H9 (cell line): ENCODE results near the gene CCR1. TPM values are rescaled to one million over a fixed set of nuclear protein-coding genes. Genes with fewer than 3 reads are reported as not detected.

Experiments used
- DNase-seq: peaks from one replicate; pipeline ENCODE4 v3.0.0-alpha.2; 2017
- H2AFZ ChIP-seq: one replicate; pipeline ENCODE4 v1.6.1; 2013; ENCODE audit warnings: mild to moderate bottlenecking, low read length, control low read depth, moderate library complexity
- H2AK5ac ChIP-seq: 2 replicates; pipeline ENCODE4 v1.6.1; 2013; ENCODE audit warnings: low read length, control low read depth, mixed read lengths; ENCODE audit not compliant: insufficient read length
- H2BK120ac ChIP-seq: one replicate; pipeline ENCODE4 v1.6.1; 2013; ENCODE audit warnings: low read depth, mild to moderate bottlenecking, low read length, control low read depth, inconsistent platforms; ENCODE audit not compliant: poor library complexity, severe bottlenecking
- H2BK12ac ChIP-seq: 2 replicates; pipeline ENCODE4 v1.6.1; 2013; ENCODE audit warnings: low read length, control low read depth, mixed read lengths, low read depth; ENCODE audit not compliant: insufficient read length
- H2BK15ac ChIP-seq: 2 replicates; pipeline ENCODE4 v1.6.1; 2013; ENCODE audit warnings: low read depth, low read length, control low read depth
- H2BK20ac ChIP-seq: one replicate; pipeline ENCODE4 v1.6.1; 2013; ENCODE audit warnings: low read depth, mild to moderate bottlenecking, low read length, control low read depth, inconsistent platforms; ENCODE audit not compliant: poor library complexity, severe bottlenecking
- H2BK5ac ChIP-seq: 2 replicates; pipeline ENCODE4 v1.6.1; 2013; ENCODE audit warnings: low read length, control low read depth, mixed read lengths; ENCODE audit not compliant: insufficient read length
- H3K14ac ChIP-seq: 2 replicates; pipeline ENCODE4 v1.6.1; 2013; ENCODE audit warnings: low read length, control low read depth; ENCODE audit not compliant: insufficient read depth
- H3K18ac ChIP-seq: 2 replicates; pipeline ENCODE4 v1.6.1; 2013; ENCODE audit warnings: low read depth, mild to moderate bottlenecking, mixed read lengths, low read length, control low read depth; ENCODE audit not compliant: insufficient read length
- H3K23ac ChIP-seq: 2 replicates; pipeline ENCODE4 v1.6.1; 2013; ENCODE audit warnings: low read length, control low read depth, mixed read lengths, low read depth; ENCODE audit not compliant: insufficient read length
- H3K23me2 ChIP-seq: 2 replicates; pipeline ENCODE4 v1.6.1; 2013; ENCODE audit warnings: low read depth, mild to moderate bottlenecking, mixed read lengths, low read length, control low read depth; ENCODE audit not compliant: insufficient read length, poor library complexity, severe bottlenecking
- H3K27ac ChIP-seq: 2 replicates; pipeline ENCODE4 v1.5.1; 2013; ENCODE audit warnings: low read length, control low read depth, mixed read lengths, low read depth; ENCODE audit not compliant: insufficient read length
- H3K27me3 ChIP-seq: 2 replicates; pipeline ENCODE4 v1.6.1; 2013; ENCODE audit warnings: low read length, control low read depth, inconsistent platforms; ENCODE audit not compliant: insufficient read depth
- H3K4ac ChIP-seq: 2 replicates; pipeline ENCODE4 v1.6.1; 2013; ENCODE audit warnings: low read depth, mild to moderate bottlenecking, control low read depth, inconsistent platforms, low read length, moderate library complexity
- H3K4me1 ChIP-seq: 2 replicates; pipeline ENCODE4 v1.6.1; 2013; ENCODE audit warnings: low read length, control low read depth, inconsistent platforms; ENCODE audit not compliant: insufficient read depth
- H3K4me2 ChIP-seq: 2 replicates; pipeline ENCODE4 v1.6.1; 2013; ENCODE audit warnings: low read length, control low read depth, mixed read lengths; ENCODE audit not compliant: insufficient read length, insufficient read depth
- H3K56ac ChIP-seq: 2 replicates; pipeline ENCODE4 v1.6.1; 2013; ENCODE audit warnings: low read depth, mild to moderate bottlenecking, mixed read lengths, low read length, control low read depth; ENCODE audit not compliant: insufficient read length
- H3K79me1 ChIP-seq: 2 replicates; pipeline ENCODE4 v1.6.1; 2013; ENCODE audit warnings: low read depth, mild to moderate bottlenecking, moderate library complexity, low read length, control low read depth, inconsistent platforms; ENCODE audit not compliant: insufficient read depth, poor library complexity, severe bottlenecking
- H3K79me2 ChIP-seq: 2 replicates; pipeline ENCODE4 v1.6.1; 2013; ENCODE audit warnings: low read length, control low read depth, inconsistent platforms; ENCODE audit not compliant: insufficient read depth
- H3K9ac ChIP-seq: 2 replicates; pipeline ENCODE4 v1.6.1; 2013; ENCODE audit warnings: low read length, control low read depth, mixed read lengths; ENCODE audit not compliant: insufficient read length; ENCODE audit errors: extremely low read depth
- H3K9me3 ChIP-seq: one replicate; pipeline ENCODE4 v1.6.1; 2013; ENCODE audit warnings: low read depth, low read length, inconsistent platforms; ENCODE audit not compliant: control insufficient read depth
- H3T11ph ChIP-seq: one replicate; pipeline ENCODE4 v1.6.1; 2013; ENCODE audit warnings: mild to moderate bottlenecking, low read length, control low read depth, inconsistent platforms
- H4K20me1 ChIP-seq: one replicate; pipeline ENCODE4 v1.6.1; 2013; ENCODE audit not compliant: control insufficient read depth, insufficient read length, insufficient read depth
- H4K5ac ChIP-seq: 2 replicates; pipeline ENCODE4 v1.6.1; 2013; ENCODE audit warnings: low read depth, mild to moderate bottlenecking, mixed read lengths, low read length, control low read depth; ENCODE audit not compliant: insufficient read length
- H4K8ac ChIP-seq: replicated peaks from 2 replicates; pipeline ENCODE4 v1.6.1; 2013; ENCODE audit warnings: low read length, control low read depth, mixed read lengths, low read depth; ENCODE audit not compliant: insufficient read length
- H4K91ac ChIP-seq: 2 replicates; pipeline ENCODE4 v1.6.1; 2013; ENCODE audit warnings: low read depth, mild to moderate bottlenecking, moderate library complexity, mixed read lengths, low read length, control low read depth; ENCODE audit not compliant: insufficient read length
- H3K27ac Mint-ChIP-seq, 3 experiments: 2 replicates in 2 of 3; 3 replicates in 1 of 3; pipeline ENCODE4 v1.8.0; 2020 to 2021; ENCODE audit warnings: mixed read lengths in 3 of 3, mild to moderate bottlenecking in 1 of 3, moderate library complexity in 1 of 3
- H3K27me3 Mint-ChIP-seq: 2 replicates; pipeline ENCODE4 v1.8.0; 2021; ENCODE audit warnings: low read depth, mild to moderate bottlenecking, moderate library complexity, mixed read lengths
- H3K36me3 Mint-ChIP-seq, 3 experiments: 2 replicates in 2 of 3; 3 replicates in 1 of 3; pipeline ENCODE4 v1.8.0; 2020 to 2021; ENCODE audit warnings: low read depth in 3 of 3, mixed read lengths in 3 of 3; ENCODE audit not compliant: insufficient read depth in 1 of 3
- H3K4me1 Mint-ChIP-seq, 2 experiments: 2 replicates each; pipeline ENCODE4 v1.8.0; 2020; ENCODE audit warnings: mixed read lengths in 2 of 2
- H3K4me3 Mint-ChIP-seq, 2 experiments: 2 replicates in 1 of 2; 3 replicates in 1 of 2; pipeline ENCODE4 v1.8.0; 2020 to 2021; ENCODE audit warnings: mild to moderate bottlenecking in 2 of 2, mixed read lengths in 2 of 2, moderate library complexity in 1 of 2
- H3K9me3 Mint-ChIP-seq, 2 experiments: 2 replicates in 1 of 2; 3 replicates in 1 of 2; pipeline ENCODE4 v1.8.0; 2020; ENCODE audit warnings: mild to moderate bottlenecking in 2 of 2, mixed read lengths in 2 of 2, moderate library complexity in 1 of 2
- CTCF ChIP-seq: fragments of 200-600 bp; sonication (generic); conservative IDR thresholded peaks from 3 replicates; pipeline ENCODE4 v1.8.0; 2021; ENCODE audit warnings: antibody characterized with exemption, mild to moderate bottlenecking
- WGBS: extraction: QIAGEN DNeasy Blood & Tissue Kit; methylation state at CpG from one replicate; pipeline ENCODE4 v1.1.7; 2013; ENCODE audit warnings: missing lambda C conversion rate, low lambda C conversion rate, mixed read lengths; ENCODE audit not compliant: insufficient read length; ENCODE audit errors: extremely low coverage; 5-methylcytosine and 5-hydroxymethylcytosine counted together
- total RNA-seq: library from RNA; stranded (reverse); gene quantifications from 2 replicates; pipeline ENCODE4 v1.2.1, GENCODE V29; 2021

CCR1 gene
- total RNA-seq, 1 experiment from 2014 or later = not detected

GRCh38 chr3:46194868-46195553 lies 13.1 kb downstream of the CCR1 start:
- H2BK120ac ChIP-seq = no peak overlapping the region
- H4K91ac ChIP-seq = no peak overlapping the region
- no peaks in the 10 kb centered on the region for H3K9me3 ChIP-seq
- H3K79me1 ChIP-seq = no peaks in the 10 kb centered on the region
- H2BK12ac ChIP-seq = no peak overlapping the region
- H2AK5ac ChIP-seq = no peak overlapping the region
- no peak overlapping the region for H4K5ac ChIP-seq
- peaks cover 17 to 26% of the 10 kb centered on the region in 2 experiments for H3K9me3 Mint-ChIP-seq
- H3K4ac ChIP-seq = no peak overlapping the region
- H3K4me1 Mint-ChIP-seq = no peaks in the 10 kb centered on the region
- no peak overlapping the region for H3K27ac Mint-ChIP-seq
- H2AFZ ChIP-seq = no peak overlapping the region
- no peak overlapping the region for H3K56ac ChIP-seq
- H4K20me1 ChIP-seq = no peaks in the 10 kb centered on the region
- no peak for TF ChIP-seq CTCF
- H3K4me3 Mint-ChIP-seq = no peak overlapping the region
- no peak overlapping the region for H2BK15ac ChIP-seq
- H3K14ac ChIP-seq = no peak overlapping the region
- no peak overlapping the region for H3K27ac ChIP-seq
- no peaks in the 10 kb centered on the region; the same call in 1 of the 2 replicates for H3K27me3 Mint-ChIP-seq
- no peaks in the 10 kb centered on the region for H3K79me2 ChIP-seq
- no peak overlapping the region for H3K9ac ChIP-seq
- H2BK5ac ChIP-seq = no peak overlapping the region
- WGBS = no CpG with 5 or more reads among the region's 4 CpGs
- H3T11ph ChIP-seq = no peak overlapping the region
- H2BK20ac ChIP-seq = no peak overlapping the region
- no peak overlapping the region for H4K8ac ChIP-seq
- no peak overlapping the region for H3K18ac ChIP-seq
- no peaks in the 10 kb centered on the region; the same call in 1 of the 2 replicates for H3K27me3 ChIP-seq
- no peaks in the 10 kb centered on the region for H3K23me2 ChIP-seq
- H3K36me3 Mint-ChIP-seq = peaks cover 0 to 17% (median 2%) of the 10 kb centered on the region in 3 experiments; a peak in 4 of 7 replicates
- no peaks in the 10 kb centered on the region for H3K4me1 ChIP-seq
- no peak overlapping the region for H3K4me2 ChIP-seq
- no peak for DNase-seq
- H3K23ac ChIP-seq = no peak overlapping the region
